ENCODE measurements around the gene SLC39A13. TPM values are rescaled to one million over a fixed set of nuclear protein-coding genes. Genes with fewer than 3 reads are reported as not detected.

Gene SLC39A13
- 40.1 and 61.8 TPM in 2 replicates for total RNA-seq

GRCh38 chr11:47407746-47408590 lies at the start of gene SLC39A13:
Gene SLC39A13, plus strand, starts transcription at chr11:47408590. Its CDS starts 1,505 bp downstream, at chr11:47410095.

GRCh38 chr11:47378010-47378835 lies 30.2 kb upstream of the SLC39A13 start, which contains the start of gene SPI1:
Gene SPI1, minus strand, starts transcription at chr11:47378547. Its CDS starts 194 bp downstream, at chr11:47378353.

GRCh38 chr11:47426062-47426956 lies 17.9 kb downstream of the SLC39A13 start, which contains the start of gene PSMC3:
Gene PSMC3, minus strand, starts transcription at chr11:47426439. Its CDS starts 160 bp downstream, at chr11:47426279.

GRCh38 chr11:47448566-47449427 lies 40.4 kb downstream of the SLC39A13 start, which contains the start of gene RAPSN:
Gene RAPSN, minus strand, starts transcription at chr11:47449136. Its CDS starts 172 bp downstream, at chr11:47448964.

Other genes starting within 250 kb of the SLC39A13 start
- 73.9 and 79.1 TPM in 2 replicates for gene ARFGAP2, start 231.7 kb upstream of the SLC39A13 start, total RNA-seq
- 11.5 and 16.7 TPM in 2 replicates for gene PACSIN3, start 222.2 kb upstream of the SLC39A13 start, total RNA-seq
- gene DDB2, start 193.6 kb upstream of the SLC39A13 start, total RNA-seq = 58.8 and 73.9 TPM in 2 replicates
- 15.7 and 16.0 TPM in 2 replicates for gene ACP2, start 159.8 kb upstream of the SLC39A13 start, total RNA-seq
- gene NR1H3, start 150.6 kb upstream of the SLC39A13 start, total RNA-seq = 4.0 and 5.9 TPM in 2 replicates
- gene MADD, start 138.5 kb upstream of the SLC39A13 start, total RNA-seq = 13.0 and 19.7 TPM in 2 replicates
- not detected in 2 replicates for gene MYBPC3, start 55.9 kb upstream of the SLC39A13 start, total RNA-seq
- not detected in 2 replicates for gene SPI1, start 30.0 kb upstream of the SLC39A13 start, total RNA-seq
- gene PSMC3, start 17.8 kb downstream of the SLC39A13 start, total RNA-seq = 204 and 267 TPM in 2 replicates
- 0.19 and 0.27 TPM in 2 replicates for gene RAPSN, start 40.5 kb downstream of the SLC39A13 start, total RNA-seq
- 70.4 and 89.4 TPM in 2 replicates for gene CELF1, start 144.5 kb downstream of the SLC39A13 start, total RNA-seq
- gene PTPMT1, start 157.0 kb downstream of the SLC39A13 start, total RNA-seq = 76.9 and 84.1 TPM in 2 replicates
- gene KBTBD4, start 170.4 kb downstream of the SLC39A13 start, total RNA-seq = 18.5 and 24.2 TPM in 2 replicates
- 71.4 and 85.6 TPM in 2 replicates for gene NDUFS3, start 170.5 kb downstream of the SLC39A13 start, total RNA-seq
- gene FAM180B, start 178.1 kb downstream of the SLC39A13 start, total RNA-seq = 0.09 TPM in 1 of 2 replicates, not detected in the other
- 0.18 and 0.28 TPM in 2 replicates for gene C1QTNF4, start 185.8 kb downstream of the SLC39A13 start, total RNA-seq
- gene MTCH2, start 234.0 kb downstream of the SLC39A13 start, total RNA-seq = 59.4 and 80.4 TPM in 2 replicates

All from endothelial cell of coronary artery (primary cell).